GM19099 (cell line): Measurements from ENCODE around the gene TCOF1.
A peak's percentile ranks its signal among the peaks of the same experiment; 100 is the strongest.

Experiments used
- POLR2A ChIP-seq: IDR thresholded peaks from 3 replicates; pipeline ENCODE4 v1.6.1; 2011; ENCODE audit warnings: low read depth; ENCODE audit not compliant: insufficient read length; ENCODE audit errors: extremely low read depth

The TCOF1 gene, protein sequence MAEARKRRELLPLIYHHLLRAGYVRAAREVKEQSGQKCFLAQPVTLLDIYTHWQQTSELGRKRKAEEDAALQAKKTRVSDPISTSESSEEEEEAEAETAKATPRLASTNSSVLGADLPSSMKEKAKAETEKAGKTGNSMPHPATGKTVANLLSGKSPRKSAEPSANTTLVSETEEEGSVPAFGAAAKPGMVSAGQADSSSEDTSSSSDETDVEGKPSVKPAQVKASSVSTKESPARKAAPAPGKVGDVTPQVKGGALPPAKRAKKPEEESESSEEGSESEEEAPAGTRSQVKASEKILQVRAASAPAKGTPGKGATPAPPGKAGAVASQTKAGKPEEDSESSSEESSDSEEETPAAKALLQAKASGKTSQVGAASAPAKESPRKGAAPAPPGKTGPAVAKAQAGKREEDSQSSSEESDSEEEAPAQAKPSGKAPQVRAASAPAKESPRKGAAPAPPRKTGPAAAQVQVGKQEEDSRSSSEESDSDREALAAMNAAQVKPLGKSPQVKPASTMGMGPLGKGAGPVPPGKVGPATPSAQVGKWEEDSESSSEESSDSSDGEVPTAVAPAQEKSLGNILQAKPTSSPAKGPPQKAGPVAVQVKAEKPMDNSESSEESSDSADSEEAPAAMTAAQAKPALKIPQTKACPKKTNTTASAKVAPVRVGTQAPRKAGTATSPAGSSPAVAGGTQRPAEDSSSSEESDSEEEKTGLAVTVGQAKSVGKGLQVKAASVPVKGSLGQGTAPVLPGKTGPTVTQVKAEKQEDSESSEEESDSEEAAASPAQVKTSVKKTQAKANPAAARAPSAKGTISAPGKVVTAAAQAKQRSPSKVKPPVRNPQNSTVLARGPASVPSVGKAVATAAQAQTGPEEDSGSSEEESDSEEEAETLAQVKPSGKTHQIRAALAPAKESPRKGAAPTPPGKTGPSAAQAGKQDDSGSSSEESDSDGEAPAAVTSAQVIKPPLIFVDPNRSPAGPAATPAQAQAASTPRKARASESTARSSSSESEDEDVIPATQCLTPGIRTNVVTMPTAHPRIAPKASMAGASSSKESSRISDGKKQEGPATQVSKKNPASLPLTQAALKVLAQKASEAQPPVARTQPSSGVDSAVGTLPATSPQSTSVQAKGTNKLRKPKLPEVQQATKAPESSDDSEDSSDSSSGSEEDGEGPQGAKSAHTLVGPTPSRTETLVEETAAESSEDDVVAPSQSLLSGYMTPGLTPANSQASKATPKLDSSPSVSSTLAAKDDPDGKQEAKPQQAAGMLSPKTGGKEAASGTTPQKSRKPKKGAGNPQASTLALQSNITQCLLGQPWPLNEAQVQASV (N-terminal part only)

GRCh38 chr5:150357326-150358260, at the start of gene TCOF1:
TSS of gene TCOF1 (plus strand) at chr5:150357697. CDS start at chr5:150357747, 50 bp downstream.
- TF ChIP-seq POLR2A, result peak; percentile 61

DNA sequence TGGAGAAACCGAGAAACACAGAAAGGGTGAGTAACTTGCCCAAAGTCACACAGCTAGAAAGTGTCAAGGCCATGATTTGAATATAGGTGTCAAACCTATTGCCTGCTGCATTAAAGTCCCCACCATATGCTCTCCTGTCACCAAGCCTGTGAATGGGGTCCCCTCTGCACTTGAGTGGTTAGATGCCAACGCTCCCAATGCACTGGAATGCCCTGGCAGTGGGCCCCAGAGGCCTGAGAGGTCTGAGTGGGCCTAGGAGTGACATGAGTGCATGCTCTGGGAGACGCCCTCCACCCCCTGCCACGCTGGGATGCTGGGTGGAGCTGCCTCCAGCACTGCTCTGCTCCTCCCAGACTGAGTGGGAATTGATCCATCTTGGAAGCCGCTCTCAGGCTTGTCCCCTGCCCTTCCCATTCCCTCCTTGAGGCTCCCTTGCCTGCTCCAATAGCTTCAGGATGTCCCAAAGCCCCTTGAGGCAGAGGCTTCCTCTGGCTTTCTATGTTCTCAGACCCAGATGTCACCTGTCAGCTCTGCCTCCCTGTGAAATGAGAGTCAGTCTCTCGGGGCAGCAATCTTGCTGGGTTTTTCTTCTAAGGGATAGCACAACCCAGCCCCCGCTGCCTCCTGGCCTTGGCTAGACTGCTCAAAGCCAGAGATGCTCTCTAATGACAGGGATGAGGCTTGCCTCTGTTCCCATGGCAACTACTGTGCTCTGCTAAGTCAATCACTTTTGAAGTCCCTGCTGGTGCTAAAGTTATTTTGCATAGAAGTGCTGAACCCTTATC, 48.2 kb upstream of the TCOF1 start:
- TF ChIP-seq POLR2A, result no peak

- no peak for TF ChIP-seq POLR2A
These were observed 47.6 kb upstream of the TCOF1 start for GRCh38 chr5:150309886-150310239.

GRCh38 chr5:150310246-150310645, 47.3 kb upstream of the TCOF1 start:
- no peak for TF ChIP-seq POLR2A

DNA sequence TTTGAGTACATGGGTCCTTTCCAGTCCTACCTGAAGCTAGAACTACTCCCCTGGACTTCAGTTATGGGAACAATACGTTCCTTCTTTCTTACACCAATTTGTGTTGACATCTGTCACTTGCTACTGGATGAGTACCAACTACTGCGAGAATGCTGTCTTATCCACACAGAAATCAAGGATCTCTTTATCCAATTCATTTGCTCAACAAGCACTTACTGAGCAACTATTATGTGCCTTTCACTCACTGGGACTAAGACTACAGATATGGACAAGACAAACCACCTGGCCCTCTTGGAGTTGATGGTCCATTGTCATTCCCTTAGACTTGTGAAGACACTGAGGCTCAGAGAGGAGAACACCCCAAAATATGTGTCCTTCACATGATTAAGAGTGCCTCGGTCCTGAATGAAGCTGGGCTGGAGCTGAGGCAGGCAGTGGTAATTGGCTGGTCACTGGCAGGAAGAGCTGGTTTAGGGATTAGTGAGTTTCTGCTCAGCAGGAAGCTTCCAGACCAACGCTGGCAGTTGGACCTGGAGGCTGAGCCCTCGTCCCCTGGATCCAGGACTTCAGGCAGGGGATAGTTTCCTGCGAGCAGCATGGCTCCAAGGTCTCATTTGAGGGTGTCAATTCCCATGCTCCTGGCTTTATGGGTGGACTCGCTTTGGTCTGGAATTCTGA, 46.3 kb upstream of the TCOF1 start:
- TF ChIP-seq POLR2A, result no peak

DNA sequence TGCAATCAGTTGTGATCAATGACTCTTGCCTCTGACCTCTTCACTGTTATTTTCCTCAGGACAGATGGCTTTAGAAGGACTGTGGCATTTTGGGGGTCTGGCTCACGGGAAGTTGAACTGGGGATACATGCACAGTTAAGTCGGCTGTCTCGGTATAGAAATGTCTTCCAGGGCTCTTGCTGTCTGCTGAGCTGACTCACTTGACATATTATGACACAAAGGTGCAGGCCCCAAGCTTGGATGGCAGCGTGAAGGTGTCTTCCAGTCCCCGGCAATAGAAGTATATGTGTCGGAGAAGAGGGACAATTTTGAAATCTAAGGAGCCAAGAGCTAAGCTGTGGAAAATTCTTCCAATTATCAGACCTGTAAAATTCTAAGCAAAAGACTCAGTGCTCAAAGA, 45.0 kb upstream of the TCOF1 start:
- TF ChIP-seq POLR2A, result no peak

GRCh38 chr5:150313501-150313900, 44.0 kb upstream of the TCOF1 start:
- no peak for TF ChIP-seq POLR2A

DNA sequence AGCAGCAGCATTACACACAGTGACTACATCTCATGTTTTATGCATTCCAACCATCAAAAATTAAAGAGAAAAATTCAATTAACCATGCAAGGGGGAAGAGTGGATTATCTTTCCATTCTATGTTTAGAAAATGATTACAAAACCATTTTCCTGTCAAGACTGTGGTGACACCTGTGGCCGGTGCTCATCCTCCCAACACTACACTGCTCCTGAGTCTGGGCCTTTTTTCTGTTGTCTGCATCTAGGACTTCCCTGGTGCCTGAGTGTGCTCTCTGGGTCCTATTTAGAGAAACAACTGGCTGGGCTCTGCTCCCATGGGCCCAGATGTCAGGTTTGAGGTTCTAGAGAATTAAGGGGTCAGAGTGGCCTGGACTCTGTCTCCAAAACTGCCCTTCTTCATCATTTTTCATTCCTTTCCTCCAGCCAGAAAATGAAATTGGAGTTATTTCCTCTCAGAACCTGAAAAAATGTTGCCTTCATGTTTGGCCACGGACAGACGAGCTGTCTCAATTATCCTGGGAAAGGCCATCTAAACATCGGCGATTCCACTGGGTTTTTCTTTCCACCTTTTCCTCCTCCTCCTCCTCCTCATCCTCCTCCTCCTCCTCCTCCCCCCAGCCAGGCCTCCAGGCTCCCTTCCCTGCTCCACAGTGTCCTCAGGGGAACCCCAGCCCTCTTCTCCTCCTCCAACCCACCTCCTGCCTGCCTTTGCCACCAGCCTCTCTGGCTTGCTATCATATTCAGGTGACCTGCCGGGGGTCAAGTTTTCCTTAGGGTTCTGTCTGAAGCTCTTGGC, 43.4 kb upstream of the TCOF1 start:
- TF ChIP-seq POLR2A, result no peak

GRCh38 chr5:150315245-150315644, 42.3 kb upstream of the TCOF1 start:
- TF ChIP-seq POLR2A, result no peak

DNA sequence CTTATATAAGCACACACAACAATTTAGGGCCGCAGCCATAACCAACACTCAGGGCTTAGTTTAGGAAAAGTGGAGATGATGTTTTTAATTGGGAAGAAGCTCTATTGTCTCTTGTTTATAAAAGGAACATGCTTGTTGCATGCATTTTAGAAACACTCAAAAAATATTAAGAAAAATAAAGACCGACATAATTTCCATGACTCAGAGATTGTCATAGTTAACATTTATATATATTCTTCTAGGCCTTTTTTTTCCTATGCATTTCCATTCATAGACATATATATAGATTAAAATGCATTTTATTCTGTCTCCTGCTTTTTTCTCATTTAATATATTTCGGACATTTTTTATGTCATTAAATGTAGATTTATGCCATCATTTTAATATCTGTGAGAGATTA, 41.2 kb upstream of the TCOF1 start:
- no peak for TF ChIP-seq POLR2A

DNA sequence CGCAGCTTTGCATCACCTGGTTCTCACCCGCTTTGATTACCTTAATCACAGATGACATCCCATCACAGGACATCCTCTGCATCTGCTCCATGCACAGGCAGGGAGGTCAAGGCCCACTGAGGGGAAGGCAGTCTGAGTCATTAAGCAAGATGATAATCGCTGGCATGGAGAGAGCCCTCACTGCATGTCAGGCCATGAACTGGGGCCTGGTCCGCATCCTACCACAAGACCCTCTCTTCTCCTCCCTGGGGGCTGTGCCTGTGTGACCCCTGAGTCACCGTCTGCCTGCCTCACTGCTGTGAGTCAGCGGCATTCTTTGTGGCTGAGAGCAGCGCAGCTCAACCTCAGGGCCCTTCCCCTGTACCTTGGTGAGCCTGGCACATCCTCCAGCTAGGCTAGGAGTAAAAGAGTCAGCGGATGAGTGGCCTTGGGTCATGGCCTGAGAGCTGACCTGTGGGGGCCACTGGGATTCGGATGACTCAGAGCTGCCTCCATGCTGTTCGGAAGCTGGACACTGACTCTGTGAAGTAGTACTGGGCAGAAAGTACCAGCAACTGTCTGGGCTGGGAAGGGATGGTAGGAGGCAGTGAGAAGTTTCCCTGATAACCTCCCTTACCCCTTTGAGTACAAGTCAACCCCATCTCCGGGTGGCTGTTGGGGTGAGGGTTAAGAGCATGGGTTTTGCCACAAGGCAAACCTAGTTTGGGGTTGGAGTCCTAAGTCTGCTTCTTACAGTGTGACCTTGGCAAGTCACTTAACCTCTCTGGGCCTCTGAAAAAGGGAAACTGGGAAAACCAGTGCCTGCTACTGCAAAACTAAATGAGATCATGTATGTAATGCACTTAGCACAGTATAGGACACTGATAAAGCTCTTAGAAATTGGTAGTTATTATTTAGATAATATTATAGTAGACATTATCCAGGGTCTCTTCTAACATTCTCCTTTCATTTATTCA, 40.2 kb upstream of the TCOF1 start:
- no peak for TF ChIP-seq POLR2A
